Brain pericyte (primary cell): ENCODE results near the gene GAS2L2.

ENCODE experiments used
- DNase-seq: peaks from one replicate; pipeline ENCODE4 v3.0.0-alpha.2; 2012; ENCODE audit warnings: low read depth, low spot score

Gene GAS2L2

GRCh38 chr17:35752945-35753764, at the start of gene GAS2L2:
Gene GAS2L2 (minus strand): TSS chr17:35753239. CDS start chr17:35752850, 389 bp downstream.
- no peak for DNase-seq

GRCh38 chr17:35801583-35802224, 48.7 kb upstream of the GAS2L2 start:
- DNase-seq = no peak

- no peak for DNase-seq
Measured at GRCh38 chr17:35799942-35800341, 46.9 kb upstream of the GAS2L2 start.

GRCh38 chr17:35797918-35798317, 44.9 kb upstream of the GAS2L2 start:
- no peak for DNase-seq

GRCh38 chr17:35797370-35797769, 44.3 kb upstream of the GAS2L2 start:
- no peak for DNase-seq

GRCh38 chr17:35796942-35797341, 43.9 kb upstream of the GAS2L2 start:
- DNase-seq = no peak

GRCh38 chr17:35795871-35796265, 42.8 kb upstream of the GAS2L2 start:
- no peak for DNase-seq

GRCh38 chr17:35795007-35795870, 42.2 kb upstream of the GAS2L2 start, which contains the start of gene MMP28:
Gene MMP28 (minus strand): TSS chr17:35795641. CDS start chr17:35795377, 264 bp downstream.
- no peak for DNase-seq

GRCh38 chr17:35793257-35793656, 40.2 kb upstream of the GAS2L2 start:
- DNase-seq = no peak

- DNase-seq = no peak
Measured at GRCh38 chr17:35791681-35792350, 38.8 kb upstream of the GAS2L2 start.

GRCh38 chr17:35790841-35791240, 37.8 kb upstream of the GAS2L2 start:
- no peak for DNase-seq

GRCh38 chr17:35788477-35789368, 35.7 kb upstream of the GAS2L2 start:
- no peak for DNase-seq

GRCh38 chr17:35786941-35787432, 33.9 kb upstream of the GAS2L2 start:
- DNase-seq = no peak

- DNase-seq = no peak
Measured at GRCh38 chr17:35784895-35785294, 31.9 kb upstream of the GAS2L2 start.

GRCh38 chr17:35780950-35781349, 27.9 kb upstream of the GAS2L2 start:
- no peak for DNase-seq

GRCh38 chr17:35778641-35779196, 25.7 kb upstream of the GAS2L2 start:
- no peak for DNase-seq

GRCh38 chr17:35775583-35775982, 22.5 kb upstream of the GAS2L2 start:
- no peak for DNase-seq

- DNase-seq = no peak
Measured at GRCh38 chr17:35775039-35775438, 22.0 kb upstream of the GAS2L2 start.

GRCh38 chr17:35774499-35774898, 21.5 kb upstream of the GAS2L2 start:
- no peak for DNase-seq
